Spleen (tissue), 7 donors: ENCODE results near the gene MEF2A.

Source experiments
- CTCF ChIP-seq, 11 experiments: fragments of 200-600 bp in 7 of 11; fragments of 450-650 bp in 4 of 11; sonication (generic) in 4 of 11; IDR thresholded peaks in 8 of 11; conservative IDR thresholded peaks in 3 of 11; 1 replicate in 7 of 11; 2 replicates in 4 of 11; pipeline versions ENCODE4 v1.4.0 to v1.8.0; 2016 to 2021; ENCODE audit warnings: antibody characterized with exemption in 11 of 11, inconsistent platforms in 4 of 11, mild to moderate bottlenecking in 1 of 11
- POLR2A ChIP-seq, 3 donors: fragments of 450-650 bp; IDR thresholded peaks; one replicate each; pipeline ENCODE4 v1.5.1; 2017; ENCODE audit warnings: antibody characterized with exemption in 3 of 3, mild to moderate bottlenecking in 1 of 3
- POLR2AphosphoS5 ChIP-seq, 3 donors: sonication (generic); formaldehyde crosslinking; IDR thresholded peaks; one replicate each; pipeline ENCODE4 v1.5.1; 2017; ENCODE audit warnings: antibody characterized with exemption in 3 of 3
- donor health status: DM: no; HTN: no; CAD: no; lungs with moderate emphysema.
- donor health status: DM: no; HTN: no; CAD: no.
- donor health status: DM: no; HTN: no; CAD: no.

GRCh38 chr15:99681990-99682389 lies 116.2 kb downstream of the MEF2A start:
- TF ChIP-seq CTCF (IDR thresholded peaks at IDR 0.05 in 8 of 11, conservative IDR thresholded peaks at IDR 0.05 in 3 of 11) (no peak), POLR2A (IDR thresholded peaks at IDR 0.05) (no peak), POLR2AphosphoS5 (IDR thresholded peaks at IDR 0.05) (no peak)
